C4-2B (cell line): ENCODE data around the gene IFITM5.

Source experiments
- ZFX ChIP-seq: fragments of 450-650 bp; IDR thresholded peaks from 2 replicates; pipeline ENCODE4 v1.6.1; 2017
- TF ChIP-seq, protein P1 (sequence below): fragments of 450-650 bp; conservative IDR thresholded peaks from 2 replicates; pipeline ENCODE4 v1.5.1; 2017; ENCODE audit warnings: mild to moderate bottlenecking

DNA sequence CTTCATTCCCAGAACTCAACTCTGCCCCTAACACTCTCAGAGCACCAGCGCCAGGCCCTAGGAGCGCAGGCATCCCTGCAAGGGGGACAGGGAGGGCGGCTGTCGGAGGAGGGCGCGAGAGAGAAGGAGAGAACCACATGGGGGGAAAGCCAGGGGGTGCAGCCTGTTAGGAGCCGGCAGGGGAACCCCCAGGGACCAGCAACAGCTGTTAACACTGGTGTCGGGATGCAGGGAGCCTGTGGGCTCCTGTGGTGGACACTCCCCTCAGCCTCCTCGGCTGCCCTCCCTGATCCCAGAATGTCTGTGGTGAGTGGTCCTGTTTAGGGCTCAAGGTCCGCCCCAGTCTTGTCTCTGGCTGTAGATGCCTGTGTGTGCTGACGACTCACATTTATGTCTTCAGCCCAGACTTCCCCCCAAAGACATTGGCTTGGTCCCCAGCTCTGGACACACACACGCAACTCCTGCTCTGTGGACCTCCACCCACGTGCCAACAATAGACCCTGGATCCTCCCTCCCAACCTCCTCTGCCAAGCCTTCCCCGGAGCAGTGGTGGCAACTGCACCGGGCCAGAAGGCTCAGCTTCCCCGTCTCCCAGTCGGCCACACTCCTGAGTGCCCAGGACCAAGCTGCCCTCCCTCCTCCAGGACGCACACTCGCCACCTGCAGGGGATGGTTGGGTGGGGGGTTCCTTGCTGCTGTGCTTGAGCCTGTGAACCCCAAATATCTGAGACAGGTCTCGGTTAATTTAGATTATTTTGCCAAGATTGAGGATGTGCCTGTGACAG is 817 bp upstream of the IFITM5 start:
- TF ChIP-seq, protein P1, sequence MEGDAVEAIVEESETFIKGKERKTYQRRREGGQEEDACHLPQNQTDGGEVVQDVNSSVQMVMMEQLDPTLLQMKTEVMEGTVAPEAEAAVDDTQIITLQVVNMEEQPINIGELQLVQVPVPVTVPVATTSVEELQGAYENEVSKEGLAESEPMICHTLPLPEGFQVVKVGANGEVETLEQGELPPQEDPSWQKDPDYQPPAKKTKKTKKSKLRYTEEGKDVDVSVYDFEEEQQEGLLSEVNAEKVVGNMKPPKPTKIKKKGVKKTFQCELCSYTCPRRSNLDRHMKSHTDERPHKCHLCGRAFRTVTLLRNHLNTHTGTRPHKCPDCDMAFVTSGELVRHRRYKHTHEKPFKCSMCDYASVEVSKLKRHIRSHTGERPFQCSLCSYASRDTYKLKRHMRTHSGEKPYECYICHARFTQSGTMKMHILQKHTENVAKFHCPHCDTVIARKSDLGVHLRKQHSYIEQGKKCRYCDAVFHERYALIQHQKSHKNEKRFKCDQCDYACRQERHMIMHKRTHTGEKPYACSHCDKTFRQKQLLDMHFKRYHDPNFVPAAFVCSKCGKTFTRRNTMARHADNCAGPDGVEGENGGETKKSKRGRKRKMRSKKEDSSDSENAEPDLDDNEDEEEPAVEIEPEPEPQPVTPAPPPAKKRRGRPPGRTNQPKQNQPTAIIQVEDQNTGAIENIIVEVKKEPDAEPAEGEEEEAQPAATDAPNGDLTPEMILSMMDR: no peak
- TF ChIP-seq ZFX: no peak
